ENCODE measurements around the gene MRPS35.

Gene MRPS35

DNA sequence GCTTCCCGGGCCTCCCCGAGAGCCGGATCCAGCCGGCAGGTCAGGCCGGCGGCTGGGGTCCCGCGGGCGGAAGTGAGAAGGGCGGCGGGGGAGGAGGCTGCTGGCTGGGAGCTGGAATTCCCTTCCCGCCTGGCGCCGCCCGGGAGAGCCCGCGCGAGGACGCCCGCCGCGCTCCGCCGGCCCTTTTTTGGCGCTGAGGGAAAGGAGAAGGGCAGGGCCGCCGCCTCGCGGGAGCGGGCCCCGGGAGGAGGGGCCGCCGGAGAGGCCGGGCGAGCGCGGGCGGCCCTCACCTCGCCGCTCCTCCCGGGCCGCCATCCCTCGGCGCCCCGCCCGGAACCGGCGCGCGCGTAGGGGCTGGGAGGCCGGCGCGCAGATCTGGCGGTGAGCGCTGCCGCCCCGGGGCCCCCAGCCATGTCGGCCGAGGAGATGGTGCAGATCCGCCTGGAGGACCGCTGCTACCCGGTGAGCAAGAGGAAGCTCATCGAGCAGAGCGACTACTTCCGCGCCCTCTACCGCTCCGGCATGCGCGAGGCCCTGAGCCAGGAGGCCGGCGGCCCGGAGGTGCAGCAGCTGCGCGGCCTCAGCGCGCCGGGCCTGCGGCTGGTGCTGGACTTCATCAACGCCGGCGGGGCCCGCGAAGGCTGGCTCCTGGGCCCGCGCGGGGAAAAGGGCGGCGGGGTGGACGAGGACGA, 69.4 kb downstream of the MRPS35 start, which contains the start of the genes KLHL42 and MANSC4 (continued):
- no peak for TF ChIP-seq ZBTB1 (tag by site-specific recombination; IDR thresholded peaks at IDR 0.05)
- no peak for TF ChIP-seq ZNF747 (tag by site-specific recombination; IDR thresholded peaks at IDR 0.05)
- no peak for TF ChIP-seq ZNF48 (tag by site-specific recombination; IDR thresholded peaks at IDR 0.05)
- no peak for TF ChIP-seq ZBTB21 (tag by site-specific recombination; IDR thresholded peaks at IDR 0.05)
- no peak for TF ChIP-seq ZNF366 (tag by site-specific recombination; conservative IDR thresholded peaks at IDR 0.05)

- H3K36me3 ChIP-seq (ENCODE audit: control insufficient read depth in 2 of 2, insufficient read depth in 1 of 2, low read length in 2 of 2): peaks cover 7 to 12% of the 10 kb centered on the region in 2 experiments
- H3K4me1 ChIP-seq (ENCODE audit: control insufficient read depth, insufficient read depth, low read length): peaks cover 9% of the 10 kb centered on the region; the same call in 1 of the 2 replicates
- POLR2A ChIA-PET: interaction anchor here (0.5 to 1.5 kb wide), 5 partner anchors 10 to 74 kb away, joined by 3 to 5 read pairs (median 3); partner anchors contain the start of gene MRPS35
- peak overlapping the region; percentile 99 for H3K27ac ChIP-seq (ENCODE audit: extremely low read depth, low read depth, low read length)
- H3K4me3 ChIP-seq (ENCODE audit: low read depth, low read length): peak overlapping the region; percentile 83
- CTCF ChIA-PET: no interaction called here
- H3K9me3 ChIP-seq (ENCODE audit: control insufficient read depth, insufficient read depth, low read depth, low read length): no peaks in the 10 kb centered on the region
- TF ChIP-seq ZNF324 (tag by site-specific recombination; IDR thresholded peaks at IDR 0.05) (no peak), ZFHX2 (tag by site-specific recombination; conservative IDR thresholded peaks at IDR 0.05) (0 out of 2 replicates have a peak, but pooled peaks have one; percentile 11), ZSCAN30 (tag by site-specific recombination; IDR thresholded peaks at IDR 0.05) (no peak; the same call in 1 of the 2 replicates), REST (tag by site-specific recombination; IDR thresholded peaks at IDR 0.05) (peak; percentile 60; the same call in 1 of the 2 replicates), MZF1 (tag by site-specific recombination; IDR thresholded peaks at IDR 0.05; ENCODE audit: borderline replicate concordance) (no peak), ZNF223 (tag by site-specific recombination; IDR thresholded peaks at IDR 0.05) (no peak), OVOL3 (tag by site-specific recombination; IDR thresholded peaks at IDR 0.05) (no peak), ZNF202 (tag by site-specific recombination; IDR thresholded peaks at IDR 0.05; ENCODE audit: borderline replicate concordance) (no peak), KLF17 (tag by site-specific recombination; IDR thresholded peaks at IDR 0.05) (peak; percentile 48), ZSCAN16 (tag by site-specific recombination; IDR thresholded peaks at IDR 0.05) (peak; percentile 83; the same call in 1 of the 2 replicates), SETDB1 (IDR thresholded peaks at IDR 0.05; ENCODE audit: insufficient read length, low read length) (no peak), ZNF530 (tag by site-specific recombination; IDR thresholded peaks at IDR 0.05; ENCODE audit: low read depth) (no peak), GLIS2 (tag by site-specific recombination; IDR thresholded peaks at IDR 0.05) (peak; percentile 86)
- TF ChIP-seq, protein P1, sequence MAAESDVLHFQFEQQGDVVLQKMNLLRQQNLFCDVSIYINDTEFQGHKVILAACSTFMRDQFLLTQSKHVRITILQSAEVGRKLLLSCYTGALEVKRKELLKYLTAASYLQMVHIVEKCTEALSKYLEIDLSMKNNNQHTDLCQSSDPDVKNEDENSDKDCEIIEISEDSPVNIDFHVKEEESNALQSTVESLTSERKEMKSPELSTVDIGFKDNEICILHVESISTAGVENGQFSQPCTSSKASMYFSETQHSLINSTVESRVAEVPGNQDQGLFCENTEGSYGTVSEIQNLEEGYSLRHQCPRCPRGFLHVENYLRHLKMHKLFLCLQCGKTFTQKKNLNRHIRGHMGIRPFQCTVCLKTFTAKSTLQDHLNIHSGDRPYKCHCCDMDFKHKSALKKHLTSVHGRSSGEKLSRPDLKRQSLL (tag by site-specific recombination; IDR thresholded peaks at IDR 0.05): peak; percentile 73
- TF ChIP-seq, protein P2, sequence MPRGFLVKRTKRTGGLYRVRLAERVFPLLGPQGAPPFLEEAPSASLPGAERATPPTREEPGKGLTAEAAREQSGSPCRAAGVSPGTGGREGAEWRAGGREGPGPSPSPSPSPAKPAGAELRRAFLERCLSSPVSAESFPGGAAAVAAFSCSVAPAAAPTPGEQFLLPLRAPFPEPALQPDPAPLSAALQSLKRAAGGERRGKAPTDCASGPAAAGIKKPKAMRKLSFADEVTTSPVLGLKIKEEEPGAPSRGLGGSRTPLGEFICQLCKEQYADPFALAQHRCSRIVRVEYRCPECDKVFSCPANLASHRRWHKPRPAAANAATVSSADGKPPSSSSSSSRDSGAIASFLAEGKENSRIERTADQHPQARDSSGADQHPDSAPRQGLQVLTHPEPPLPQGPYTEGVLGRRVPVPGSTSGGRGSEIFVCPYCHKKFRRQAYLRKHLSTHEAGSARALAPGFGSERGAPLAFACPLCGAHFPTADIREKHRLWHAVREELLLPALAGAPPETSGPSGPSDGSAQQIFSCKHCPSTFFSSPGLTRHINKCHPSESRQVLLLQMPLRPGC (tag by site-specific recombination; IDR thresholded peaks at IDR 0.05): peak; percentile 86
- TF ChIP-seq, protein P3, sequence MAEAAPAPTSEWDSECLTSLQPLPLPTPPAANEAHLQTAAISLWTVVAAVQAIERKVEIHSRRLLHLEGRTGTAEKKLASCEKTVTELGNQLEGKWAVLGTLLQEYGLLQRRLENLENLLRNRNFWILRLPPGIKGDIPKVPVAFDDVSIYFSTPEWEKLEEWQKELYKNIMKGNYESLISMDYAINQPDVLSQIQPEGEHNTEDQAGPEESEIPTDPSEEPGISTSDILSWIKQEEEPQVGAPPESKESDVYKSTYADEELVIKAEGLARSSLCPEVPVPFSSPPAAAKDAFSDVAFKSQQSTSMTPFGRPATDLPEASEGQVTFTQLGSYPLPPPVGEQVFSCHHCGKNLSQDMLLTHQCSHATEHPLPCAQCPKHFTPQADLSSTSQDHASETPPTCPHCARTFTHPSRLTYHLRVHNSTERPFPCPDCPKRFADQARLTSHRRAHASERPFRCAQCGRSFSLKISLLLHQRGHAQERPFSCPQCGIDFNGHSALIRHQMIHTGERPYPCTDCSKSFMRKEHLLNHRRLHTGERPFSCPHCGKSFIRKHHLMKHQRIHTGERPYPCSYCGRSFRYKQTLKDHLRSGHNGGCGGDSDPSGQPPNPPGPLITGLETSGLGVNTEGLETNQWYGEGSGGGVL (tag by site-specific recombination; IDR thresholded peaks at IDR 0.05): no peak
Measured at GRCh38 chr12:27780612-27781408, 70.2 kb downstream of the MRPS35 start.

Measured in HEK293 (cell line).